ENCODE measurements around the gene PDE6C.

PDE6C gene

DNA sequence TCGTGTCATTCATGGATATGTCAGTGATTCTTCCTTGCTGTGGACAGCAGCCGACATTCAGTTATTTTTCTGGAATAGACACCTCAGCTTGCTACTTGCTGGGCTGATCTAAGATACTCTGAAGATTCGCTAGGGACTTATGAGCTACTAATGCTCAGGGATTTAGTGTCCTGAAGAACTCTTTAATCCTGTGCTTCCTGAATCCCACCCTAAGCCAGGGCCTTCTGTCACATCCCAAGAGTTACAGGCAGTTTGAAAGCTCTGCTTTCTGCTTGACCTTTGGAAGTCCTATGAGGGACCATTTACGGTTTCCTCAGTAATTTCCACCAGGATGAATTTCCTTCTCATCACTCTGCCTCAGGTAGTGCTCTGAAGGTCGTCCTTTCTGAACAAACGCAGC is at the start of gene PDE6C:
TSS of gene PDE6C (plus strand) at position 227 of the 400 bp plus-strand sequence. CDS start 189 bp downstream, outside the sequence.
- Histone ChIP-seq H3K9me3 (ENCODE audit: control insufficient read depth, insufficient read depth, low read length) (no peaks in the 10 kb centered on the region), H3K9ac (ENCODE audit: low read depth, low read length) (no peak within 1 kb of the TSS), H3K4me1 (ENCODE audit: control insufficient read depth, insufficient read depth, low read length) (0 out of 2 replicates have a peak, but pooled peaks cover 3% of the 10 kb centered on the region), H3K27me3 (ENCODE audit: control insufficient read depth, insufficient read depth, low read length) (no peaks in the 10 kb centered on the region), H3K36me3 (ENCODE audit: control insufficient read depth, insufficient read depth, low read length) (no peaks in the 10 kb centered on the region), H3K27ac (ENCODE audit: low read depth, low read length) (no peak within 1 kb of the TSS), H3K4me3 (ENCODE audit: low read depth, low read length) (no peak within 1 kb of the TSS)

- no peak overlapping the region for H3K27ac ChIP-seq (ENCODE audit: low read depth, low read length)
- H3K4me3 ChIP-seq (ENCODE audit: low read depth, low read length) = no peak overlapping the region
- H3K4me1 ChIP-seq (ENCODE audit: control insufficient read depth, insufficient read depth, low read length) = peaks cover 16% of the 10 kb centered on the region
- H3K9me3 ChIP-seq (ENCODE audit: control insufficient read depth, insufficient read depth, low read length) = no peaks in the 10 kb centered on the region
- H3K9ac ChIP-seq (ENCODE audit: low read depth, low read length) = no peak overlapping the region
- H3K36me3 ChIP-seq (ENCODE audit: control insufficient read depth, insufficient read depth, low read length) = no peaks in the 10 kb centered on the region
- peaks cover 79% of the 10 kb centered on the region for H3K27me3 ChIP-seq (ENCODE audit: control insufficient read depth, insufficient read depth, low read length)
Measured at GRCh38 chr10:93565446-93565845, 46.9 kb upstream of the PDE6C start.

GRCh38 chr10:93566435-93567276 is 45.7 kb upstream of the PDE6C start, which contains the start of gene FFAR4:
Gene FFAR4, plus strand, starts transcription at chr10:93566665. Its CDS starts 56 bp downstream, at chr10:93566721.
- no peak within 1 kb of the TSS for H3K27ac ChIP-seq (ENCODE audit: low read depth, low read length)
- peaks cover 20% of the 10 kb centered on the region for H3K4me1 ChIP-seq (ENCODE audit: control insufficient read depth, insufficient read depth, low read length)
- H3K9me3 ChIP-seq (ENCODE audit: control insufficient read depth, insufficient read depth, low read length) = no peaks in the 10 kb centered on the region
- H3K4me3 ChIP-seq (ENCODE audit: low read depth, low read length) = peak within 1 kb of the TSS; percentile 72
- H3K27me3 ChIP-seq (ENCODE audit: control insufficient read depth, insufficient read depth, low read length) = peaks cover 88% of the 10 kb centered on the region
- H3K9ac ChIP-seq (ENCODE audit: low read depth, low read length) = no peak within 1 kb of the TSS
- no peaks in the 10 kb centered on the region for H3K36me3 ChIP-seq (ENCODE audit: control insufficient read depth, insufficient read depth, low read length)

- peak overlapping the region; percentile 72 for H3K4me3 ChIP-seq (ENCODE audit: low read depth, low read length)
- no peak overlapping the region for H3K9ac ChIP-seq (ENCODE audit: low read depth, low read length)
- no peak overlapping the region for H3K27ac ChIP-seq (ENCODE audit: low read depth, low read length)
- peaks cover 20% of the 10 kb centered on the region for H3K4me1 ChIP-seq (ENCODE audit: control insufficient read depth, insufficient read depth, low read length)
- no peaks in the 10 kb centered on the region for H3K36me3 ChIP-seq (ENCODE audit: control insufficient read depth, insufficient read depth, low read length)
- H3K27me3 ChIP-seq (ENCODE audit: control insufficient read depth, insufficient read depth, low read length) = peaks cover 89% of the 10 kb centered on the region
- no peaks in the 10 kb centered on the region for H3K9me3 ChIP-seq (ENCODE audit: control insufficient read depth, insufficient read depth, low read length)
Measured at GRCh38 chr10:93567277-93568104, 44.8 kb upstream of the PDE6C start.

DNA sequence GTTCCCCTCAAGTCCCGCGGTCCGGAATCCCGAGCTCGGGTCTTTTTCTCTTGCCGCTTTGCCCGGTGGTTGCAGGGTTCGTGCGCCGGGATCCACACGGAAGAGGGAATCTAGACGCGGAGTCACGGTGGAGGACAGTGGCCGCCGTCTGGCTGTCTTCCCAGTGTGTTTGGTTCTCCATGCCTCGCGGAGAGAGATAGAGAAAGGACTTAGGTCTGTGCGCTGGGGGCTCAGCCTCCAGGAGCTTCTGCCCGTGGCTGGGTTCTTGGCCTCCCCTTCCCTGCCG is 44.3 kb upstream of the PDE6C start:
- Histone ChIP-seq H3K4me1 (ENCODE audit: control insufficient read depth, insufficient read depth, low read length) (peaks cover 20% of the 10 kb centered on the region), H3K27me3 (ENCODE audit: control insufficient read depth, insufficient read depth, low read length) (peaks cover 93% of the 10 kb centered on the region), H3K9me3 (ENCODE audit: control insufficient read depth, insufficient read depth, low read length) (no peaks in the 10 kb centered on the region), H3K4me3 (ENCODE audit: low read depth, low read length) (peak overlapping the region; percentile 28; the same call in 1 of the 2 replicates), H3K27ac (ENCODE audit: low read depth, low read length) (no peak overlapping the region), H3K36me3 (ENCODE audit: control insufficient read depth, insufficient read depth, low read length) (no peaks in the 10 kb centered on the region), H3K9ac (ENCODE audit: low read depth, low read length) (no peak overlapping the region)

GRCh38 chr10:93570383-93570782 is 42.0 kb upstream of the PDE6C start:
- Histone ChIP-seq H3K4me3 (ENCODE audit: low read depth, low read length) (no peak overlapping the region), H3K9ac (ENCODE audit: low read depth, low read length) (no peak overlapping the region), H3K4me1 (ENCODE audit: control insufficient read depth, insufficient read depth, low read length) (peaks cover 20% of the 10 kb centered on the region), H3K36me3 (ENCODE audit: control insufficient read depth, insufficient read depth, low read length) (no peaks in the 10 kb centered on the region), H3K27ac (ENCODE audit: low read depth, low read length) (no peak overlapping the region), H3K27me3 (ENCODE audit: control insufficient read depth, insufficient read depth, low read length) (peaks cover 92% of the 10 kb centered on the region), H3K9me3 (ENCODE audit: control insufficient read depth, insufficient read depth, low read length) (no peaks in the 10 kb centered on the region)

- no peaks in the 10 kb centered on the region for H3K9me3 ChIP-seq (ENCODE audit: control insufficient read depth, insufficient read depth, low read length)
- H3K27ac ChIP-seq (ENCODE audit: low read depth, low read length) = no peak overlapping the region
- peaks cover 10% of the 10 kb centered on the region for H3K4me1 ChIP-seq (ENCODE audit: control insufficient read depth, insufficient read depth, low read length)
- H3K4me3 ChIP-seq (ENCODE audit: low read depth, low read length) = no peak overlapping the region
- no peak overlapping the region for H3K9ac ChIP-seq (ENCODE audit: low read depth, low read length)
- H3K36me3 ChIP-seq (ENCODE audit: control insufficient read depth, insufficient read depth, low read length) = no peaks in the 10 kb centered on the region
- peaks cover 74% of the 10 kb centered on the region for H3K27me3 ChIP-seq (ENCODE audit: control insufficient read depth, insufficient read depth, low read length)
Measured at GRCh38 chr10:93572606-93573005, 39.7 kb upstream of the PDE6C start.

GRCh38 chr10:93573051-93573909 is 39.1 kb upstream of the PDE6C start:
- Histone ChIP-seq H3K9ac (ENCODE audit: low read depth, low read length) (no peak overlapping the region), H3K27ac (ENCODE audit: low read depth, low read length) (no peak overlapping the region), H3K4me1 (ENCODE audit: control insufficient read depth, insufficient read depth, low read length) (peaks cover 7% of the 10 kb centered on the region; the same call in 1 of the 2 replicates), H3K4me3 (ENCODE audit: low read depth, low read length) (no peak overlapping the region), H3K27me3 (ENCODE audit: control insufficient read depth, insufficient read depth, low read length) (peaks cover 67% of the 10 kb centered on the region), H3K9me3 (ENCODE audit: control insufficient read depth, insufficient read depth, low read length) (no peaks in the 10 kb centered on the region), H3K36me3 (ENCODE audit: control insufficient read depth, insufficient read depth, low read length) (no peaks in the 10 kb centered on the region)

DNA sequence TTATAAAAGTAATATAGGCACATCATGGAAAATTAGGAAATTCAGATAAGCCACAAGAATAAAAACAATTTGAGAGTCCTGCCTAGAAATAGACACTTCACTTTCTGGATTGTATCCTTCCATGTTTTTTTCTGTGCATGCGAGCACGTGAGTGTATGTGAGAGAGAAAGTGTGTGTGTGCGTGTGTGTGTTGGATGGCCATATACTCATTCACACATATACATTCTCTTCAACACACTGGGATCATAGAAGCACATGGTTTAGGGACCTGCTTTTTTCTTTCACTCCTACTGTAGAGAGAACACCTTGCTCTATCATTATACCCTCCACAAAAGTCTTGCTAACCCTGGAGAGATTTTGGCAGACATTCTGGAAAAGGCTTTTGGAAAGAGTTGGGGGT is 38.4 kb upstream of the PDE6C start:
- Histone ChIP-seq H3K27me3 (ENCODE audit: control insufficient read depth, insufficient read depth, low read length) (peaks cover 61% of the 10 kb centered on the region), H3K9me3 (ENCODE audit: control insufficient read depth, insufficient read depth, low read length) (no peaks in the 10 kb centered on the region), H3K9ac (ENCODE audit: low read depth, low read length) (no peak overlapping the region), H3K27ac (ENCODE audit: low read depth, low read length) (no peak overlapping the region), H3K4me3 (ENCODE audit: low read depth, low read length) (no peak overlapping the region), H3K36me3 (ENCODE audit: control insufficient read depth, insufficient read depth, low read length) (no peaks in the 10 kb centered on the region), H3K4me1 (ENCODE audit: control insufficient read depth, insufficient read depth, low read length) (peaks cover 4% of the 10 kb centered on the region; the same call in 1 of the 2 replicates)

DNA sequence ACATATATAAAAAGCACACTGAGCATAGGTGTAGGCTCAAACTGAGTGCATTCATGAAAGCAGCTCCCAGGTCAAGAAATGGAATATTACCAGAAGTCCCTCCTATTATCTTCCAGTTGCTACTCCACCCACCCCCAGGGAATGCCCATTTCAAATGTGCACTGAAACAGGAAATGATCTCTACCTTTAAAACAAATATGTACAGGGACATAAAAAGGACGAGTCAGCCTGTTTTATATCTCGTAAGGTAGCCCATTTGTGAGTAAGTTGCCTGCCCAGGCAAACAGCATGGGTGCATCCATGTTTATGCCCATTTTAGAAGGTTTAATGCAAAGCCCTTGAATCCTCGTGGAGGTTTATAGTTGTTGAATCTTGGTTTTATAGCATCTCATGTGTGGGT is 35.4 kb upstream of the PDE6C start:
- no peaks in the 10 kb centered on the region for H3K4me1 ChIP-seq (ENCODE audit: control insufficient read depth, insufficient read depth, low read length)
- no peaks in the 10 kb centered on the region for H3K36me3 ChIP-seq (ENCODE audit: control insufficient read depth, insufficient read depth, low read length)
- H3K9ac ChIP-seq (ENCODE audit: low read depth, low read length) = no peak overlapping the region
- peaks cover 31% of the 10 kb centered on the region for H3K27me3 ChIP-seq (ENCODE audit: control insufficient read depth, insufficient read depth, low read length)
- H3K4me3 ChIP-seq (ENCODE audit: low read depth, low read length) = no peak overlapping the region
- no peak overlapping the region for H3K27ac ChIP-seq (ENCODE audit: low read depth, low read length)
- no peaks in the 10 kb centered on the region for H3K9me3 ChIP-seq (ENCODE audit: control insufficient read depth, insufficient read depth, low read length)
